Esophagus muscularis mucosa (tissue), 4 donors: ENCODE results near the gene CMPK2. TPM values are rescaled to one million over a fixed set of nuclear protein-coding genes. Genes with fewer than 3 reads are reported as not detected.

Source experiments
- DNase-seq: peaks from one replicate; pipeline ENCODE4 v3.0.0-alpha.2; 2017; ENCODE audit errors: extremely low spot score
- H3K27ac ChIP-seq, 4 donors: fragments of 200-600 bp; sonication (generic); replicated peaks in 1 of 4; 1 replicate in 3 of 4; 2 replicates in 1 of 4; pipeline ENCODE4 v1.5.1; 2016 to 2019; ENCODE audit warnings: mild to moderate bottlenecking in 1 of 4
- H3K27me3 ChIP-seq, 4 donors: fragments of 200-600 bp; sonication (generic); one replicate each; pipeline versions ENCODE4 v1.5.1 to v1.6.0; 2016 to 2019
- H3K36me3 ChIP-seq, 4 donors: fragments of 200-600 bp; sonication (generic); one replicate each; pipeline ENCODE4 v1.5.1; 2016 to 2019
- H3K4me1 ChIP-seq, 4 donors: fragments of 200-600 bp; sonication (generic); one replicate each; pipeline ENCODE4 v1.5.1; 2016 to 2019
- H3K4me3 ChIP-seq, 4 donors: fragments of 200-600 bp; sonication (generic); 1 replicate in 2 of 4; 2 replicates in 2 of 4; pipeline ENCODE4 v1.5.1; 2016 to 2019; ENCODE audit warnings: mild to moderate bottlenecking in 4 of 4, moderate library complexity in 1 of 4
- H3K9me3 ChIP-seq, 4 donors: fragments of 200-600 bp; sonication (generic); 1 replicate in 3 of 4; 2 replicates in 1 of 4; pipeline ENCODE4 v1.5.1; 2016 to 2019
- EP300 ChIP-seq: sonication (generic); formaldehyde crosslinking; IDR thresholded peaks from one replicate; pipeline ENCODE4 v1.6.1; 2017; ENCODE audit warnings: antibody characterized with exemption
- POLR2A ChIP-seq: fragments of 450-650 bp; IDR thresholded peaks from one replicate; pipeline ENCODE4 v1.6.1; 2017; ENCODE audit warnings: antibody characterized with exemption, moderate library complexity, mild to moderate bottlenecking, low read depth
- POLR2AphosphoS5 ChIP-seq, 2 donors: sonication (generic); formaldehyde crosslinking; IDR thresholded peaks; one replicate each; pipeline ENCODE4 v1.6.1; 2017; ENCODE audit warnings: antibody characterized with exemption in 2 of 2
- WGBS: methylation state at CpG from one replicate; pipeline ENCODE4 v1.1.5; 2018; 5-methylcytosine and 5-hydroxymethylcytosine counted together
- intact Hi-C: fragments of 100-400 bp; cut with DNase I; formaldehyde crosslinking; loops from one replicate; pipeline ENCODE4 v1.15.1; 2023
- total RNA-seq, 4 donors: library from RNA; depleted of rRNA; stranded (reverse); fragments of >200 nt; gene quantifications; one replicate each; pipeline versions ENCODE4 v1.1.0 to v1.2.1, GENCODE V29; 2016
- TF ChIP-seq, protein P1 (sequence below), 3 experiments: fragments of 200-600 bp in 2 of 3; fragments of 450-650 bp in 1 of 3; sonication (generic) in 2 of 3; IDR thresholded peaks; one replicate each; pipeline ENCODE4 v1.5.1; 2017 to 2019; ENCODE audit warnings: antibody characterized with exemption in 3 of 3, mild to moderate bottlenecking in 2 of 3, moderate library complexity in 1 of 3

The CMPK2 gene
- total RNA-seq, 4 donors from 2014 or later, result 3.3 to 8.3 (median 5.8) TPM

DNA sequence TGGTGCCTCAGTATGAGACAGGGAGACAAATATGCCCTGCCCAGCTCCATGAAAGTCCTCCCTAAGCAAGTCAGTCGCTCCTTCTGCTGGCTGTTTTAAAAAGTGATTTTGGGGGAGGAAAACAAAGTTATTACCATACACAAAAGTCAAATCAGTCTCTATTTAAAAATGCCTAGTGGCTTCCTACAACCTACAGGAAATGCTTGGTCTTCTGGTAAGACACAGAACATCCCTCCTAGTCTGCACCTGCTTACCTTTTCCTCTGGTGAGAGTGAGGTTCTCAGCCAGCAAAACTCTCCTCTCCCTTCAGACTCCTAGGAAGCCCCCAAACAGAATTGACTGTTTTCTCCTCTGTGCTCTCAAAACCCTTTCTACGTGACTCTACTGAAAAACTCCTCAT lies 13.5 kb downstream of the CMPK2 start:
- Histone ChIP-seq H3K27me3 (no peaks in the 10 kb centered on the region), H3K9me3 (peaks cover 0 to 40% (median 23%) of the 10 kb centered on the region in 4 donors), H3K4me1 (no peaks in the 10 kb centered on the region), H3K4me3 (no peak overlapping the region), H3K36me3 (peaks cover 16 to 88% (median 51%) of the 10 kb centered on the region in 4 donors), H3K27ac (no peak overlapping the region)
- WGBS, result 90% methylated on average over 2 of the region's 2 CpGs
- no peak for DNase-seq
- intact Hi-C loops, result no loop called here
- TF ChIP-seq POLR2AphosphoS5 (IDR thresholded peaks at IDR 0.05) (no peak), POLR2A (no peak), EP300 (no peak)
- TF ChIP-seq, protein P1, sequence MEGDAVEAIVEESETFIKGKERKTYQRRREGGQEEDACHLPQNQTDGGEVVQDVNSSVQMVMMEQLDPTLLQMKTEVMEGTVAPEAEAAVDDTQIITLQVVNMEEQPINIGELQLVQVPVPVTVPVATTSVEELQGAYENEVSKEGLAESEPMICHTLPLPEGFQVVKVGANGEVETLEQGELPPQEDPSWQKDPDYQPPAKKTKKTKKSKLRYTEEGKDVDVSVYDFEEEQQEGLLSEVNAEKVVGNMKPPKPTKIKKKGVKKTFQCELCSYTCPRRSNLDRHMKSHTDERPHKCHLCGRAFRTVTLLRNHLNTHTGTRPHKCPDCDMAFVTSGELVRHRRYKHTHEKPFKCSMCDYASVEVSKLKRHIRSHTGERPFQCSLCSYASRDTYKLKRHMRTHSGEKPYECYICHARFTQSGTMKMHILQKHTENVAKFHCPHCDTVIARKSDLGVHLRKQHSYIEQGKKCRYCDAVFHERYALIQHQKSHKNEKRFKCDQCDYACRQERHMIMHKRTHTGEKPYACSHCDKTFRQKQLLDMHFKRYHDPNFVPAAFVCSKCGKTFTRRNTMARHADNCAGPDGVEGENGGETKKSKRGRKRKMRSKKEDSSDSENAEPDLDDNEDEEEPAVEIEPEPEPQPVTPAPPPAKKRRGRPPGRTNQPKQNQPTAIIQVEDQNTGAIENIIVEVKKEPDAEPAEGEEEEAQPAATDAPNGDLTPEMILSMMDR (IDR thresholded peaks at IDR 0.05), result no peak

DNA sequence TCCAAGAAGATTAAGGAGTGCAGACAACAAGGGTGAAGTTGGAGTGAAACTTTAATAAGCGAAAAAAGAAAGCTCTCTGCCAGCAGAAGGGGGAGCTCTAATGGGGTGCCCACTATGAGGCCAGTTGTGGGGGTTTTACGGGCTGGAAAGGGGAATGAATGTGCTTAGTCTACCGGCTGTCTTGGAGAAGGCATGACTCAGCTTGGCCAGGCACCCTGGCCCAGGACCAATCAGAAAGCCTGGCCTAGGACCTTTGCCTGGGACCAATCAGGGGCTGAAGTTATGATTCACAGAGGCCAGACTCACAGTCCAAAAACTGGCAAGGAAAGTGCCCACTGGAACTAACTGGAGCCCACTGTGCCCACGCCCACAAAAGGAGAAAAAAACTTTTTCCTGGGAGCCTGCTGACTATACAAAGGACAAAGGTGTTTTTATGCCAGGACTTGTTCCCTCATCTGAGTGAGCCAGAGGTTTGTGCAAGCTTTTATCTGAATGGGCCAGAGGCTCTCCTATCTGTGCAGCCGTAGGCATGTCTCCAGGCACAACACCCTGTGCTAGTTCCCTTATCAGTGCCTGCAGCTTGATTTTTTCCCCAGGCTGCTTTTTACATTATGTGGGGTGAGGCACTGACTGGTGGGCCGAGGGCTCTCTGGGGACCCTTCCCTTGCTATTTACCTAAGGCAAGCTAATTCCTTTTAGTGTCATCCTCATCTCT lies 18.6 kb downstream of the CMPK2 start:
- H3K4me3 ChIP-seq, result no peak overlapping the region
- peaks cover 16 to 58% (median 53%) of the 10 kb centered on the region in 4 donors for H3K36me3 ChIP-seq
- WGBS, result 87% methylated on average over 5 of the region's 6 CpGs
- peaks cover 8 to 91% (median 70%) of the 10 kb centered on the region in 4 donors for H3K9me3 ChIP-seq
- TF ChIP-seq EP300 (no peak), POLR2A (no peak), POLR2AphosphoS5 (IDR thresholded peaks at IDR 0.05) (no peak)
- TF ChIP-seq, protein P1 (IDR thresholded peaks at IDR 0.05), result no peak
- H3K27me3 ChIP-seq, result no peaks in the 10 kb centered on the region
- DNase-seq, result no peak
- intact Hi-C loops, result no loop called here
- no peaks in the 10 kb centered on the region for H3K4me1 ChIP-seq
- no peak overlapping the region for H3K27ac ChIP-seq

DNA sequence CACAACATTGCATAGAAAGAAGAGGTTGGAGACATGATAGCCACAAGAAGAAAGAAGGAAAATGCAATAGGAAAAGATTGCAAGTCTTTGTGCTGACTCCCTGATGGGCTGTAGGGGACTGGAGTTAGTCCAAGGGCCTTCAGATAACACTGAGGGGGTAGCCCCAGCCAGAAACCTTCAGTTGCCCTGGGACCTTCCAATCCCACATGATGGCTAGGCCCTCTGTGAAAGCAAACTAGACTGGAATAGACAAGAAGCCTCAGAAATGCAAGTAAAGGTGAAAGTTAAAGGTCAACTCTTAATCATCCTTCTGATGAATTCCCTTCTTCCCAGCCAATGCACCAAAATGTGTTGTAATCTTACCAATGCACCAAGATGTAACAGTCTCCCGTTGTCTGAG lies 19.2 kb downstream of the CMPK2 start:
- 93% methylated on average over 1 of the region's 1 CpG for WGBS
- intact Hi-C loops, result no loop called here
- Histone ChIP-seq H3K36me3 (peaks cover 16 to 52% (median 51%) of the 10 kb centered on the region in 4 donors), H3K4me1 (no peaks in the 10 kb centered on the region), H3K27ac (no peak overlapping the region), H3K4me3 (no peak overlapping the region), H3K9me3 (peaks cover 8 to 96% (median 73%) of the 10 kb centered on the region in 4 donors), H3K27me3 (no peaks in the 10 kb centered on the region)
- no peak for DNase-seq
- TF ChIP-seq POLR2A (no peak), POLR2AphosphoS5 (IDR thresholded peaks at IDR 0.05) (no peak), EP300 (no peak)
- TF ChIP-seq, protein P1 (IDR thresholded peaks at IDR 0.05), result no peak

DNA sequence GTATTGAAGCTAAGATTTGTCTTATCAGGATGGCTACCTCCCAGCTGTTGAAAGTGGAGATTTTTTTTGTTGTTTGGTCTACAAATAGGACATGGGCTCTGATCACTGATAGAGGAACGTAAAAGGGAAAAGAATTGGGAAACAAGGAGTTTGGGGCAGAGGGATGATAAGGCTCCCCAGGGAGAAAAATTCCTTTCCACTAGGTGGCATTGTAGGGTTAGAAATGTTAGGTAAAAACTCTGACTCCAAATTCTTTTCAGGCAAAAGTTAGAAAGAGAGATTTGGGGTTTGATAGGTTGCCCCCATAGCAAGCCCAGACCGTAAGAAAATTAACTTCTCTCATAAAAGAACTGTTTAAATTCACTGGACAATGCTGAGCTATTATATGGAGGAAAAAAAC lies 19.8 kb downstream of the CMPK2 start:
- DNase-seq, result no peak
- Histone ChIP-seq H3K27me3 (no peaks in the 10 kb centered on the region), H3K4me3 (no peak overlapping the region), H3K36me3 (peaks cover 16 to 46% (median 45%) of the 10 kb centered on the region in 4 donors), H3K27ac (no peak overlapping the region), H3K9me3 (peaks cover 8 to 98% (median 76%) of the 10 kb centered on the region in 4 donors), H3K4me1 (no peaks in the 10 kb centered on the region)
- TF ChIP-seq, protein P1 (IDR thresholded peaks at IDR 0.05), result no peak
- TF ChIP-seq POLR2A (no peak), POLR2AphosphoS5 (IDR thresholded peaks at IDR 0.05) (no peak), EP300 (no peak)
- WGBS, result 84% methylated on average over 2 of the region's 2 CpGs
- intact Hi-C loops, result no loop called here
